ENCODE data around the gene INMT.

The INMT gene

GRCh38 chr7:30754315-30754877 is 2.5 kb downstream of the INMT start:
- H2AFZ ChIP-seq (ENCODE audit: low read depth, low read length), result no peak overlapping the region
- H3K4me2 ChIP-seq (ENCODE audit: low read length), result no peak overlapping the region
- no peaks in the 10 kb centered on the region for H3K79me2 ChIP-seq (ENCODE audit: low read length)
- no peaks in the 10 kb centered on the region for H3K27me3 ChIP-seq (ENCODE audit: low read depth, low read length)
- H3K4me1 ChIP-seq (ENCODE audit: low read length), result peaks cover 10% of the 10 kb centered on the region
- no peaks in the 10 kb centered on the region for H4K20me1 ChIP-seq (ENCODE audit: insufficient read depth, low read length)
- no peaks in the 10 kb centered on the region for H3K9me3 ChIP-seq (ENCODE audit: insufficient read depth, low read length)
- no peak overlapping the region for H3K9ac ChIP-seq (ENCODE audit: low read length)
- H3K36me3 ChIP-seq (replicated peaks; ENCODE audit: low read depth, low read length), result no peaks in the 10 kb centered on the region
- H3K27ac ChIP-seq (ENCODE audit: low read length), result no peak overlapping the region
- no peak overlapping the region for H3K4me3 ChIP-seq (ENCODE audit: low read length)
- TF ChIP-seq CTCF (IDR thresholded peaks at IDR 0.05; ENCODE audit: low read depth, low read length), result no peak
- TF ChIP-seq EZH2phosphoT487 (IDR thresholded peaks at IDR 0.05; ENCODE audit: low read depth), result no peak

- peaks cover 10% of the 10 kb centered on the region for H3K4me1 ChIP-seq (ENCODE audit: low read length)
- TF ChIP-seq CTCF (IDR thresholded peaks at IDR 0.05; ENCODE audit: low read depth, low read length) (no peak), EZH2phosphoT487 (IDR thresholded peaks at IDR 0.05; ENCODE audit: low read depth) (no peak)
- no peak overlapping the region for H3K4me3 ChIP-seq (ENCODE audit: low read length)
- H3K27me3 ChIP-seq (ENCODE audit: low read depth, low read length), result no peaks in the 10 kb centered on the region
- no peak overlapping the region for H3K9ac ChIP-seq (ENCODE audit: low read length)
- H3K79me2 ChIP-seq (ENCODE audit: low read length), result no peaks in the 10 kb centered on the region
- H3K36me3 ChIP-seq (replicated peaks; ENCODE audit: low read depth, low read length), result no peaks in the 10 kb centered on the region
- H3K9me3 ChIP-seq (ENCODE audit: insufficient read depth, low read length), result no peaks in the 10 kb centered on the region
- no peak overlapping the region for H2AFZ ChIP-seq (ENCODE audit: low read depth, low read length)
- H4K20me1 ChIP-seq (ENCODE audit: insufficient read depth, low read length), result no peaks in the 10 kb centered on the region
- H3K27ac ChIP-seq (ENCODE audit: low read length), result no peak overlapping the region
- H3K4me2 ChIP-seq (ENCODE audit: low read length), result no peak overlapping the region
Measured at GRCh38 chr7:30755384-30756154, 3.6 kb downstream of the INMT start.

GRCh38 chr7:30757342-30757692 is 5.4 kb downstream of the INMT start:
- Histone ChIP-seq H3K9me3 (ENCODE audit: insufficient read depth, low read length) (no peaks in the 10 kb centered on the region), H3K9ac (ENCODE audit: low read length) (no peak overlapping the region), H3K79me2 (ENCODE audit: low read length) (no peaks in the 10 kb centered on the region), H2AFZ (ENCODE audit: low read depth, low read length) (no peak overlapping the region), H3K36me3 (replicated peaks; ENCODE audit: low read depth, low read length) (no peaks in the 10 kb centered on the region), H3K27ac (ENCODE audit: low read length) (no peak overlapping the region), H3K4me1 (ENCODE audit: low read length) (peaks cover 10% of the 10 kb centered on the region), H4K20me1 (ENCODE audit: insufficient read depth, low read length) (no peaks in the 10 kb centered on the region), H3K27me3 (ENCODE audit: low read depth, low read length) (no peaks in the 10 kb centered on the region), H3K4me2 (ENCODE audit: low read length) (no peak overlapping the region), H3K4me3 (ENCODE audit: low read length) (no peak overlapping the region)
- TF ChIP-seq EZH2phosphoT487 (IDR thresholded peaks at IDR 0.05; ENCODE audit: low read depth) (no peak), CTCF (IDR thresholded peaks at IDR 0.05; ENCODE audit: low read depth, low read length) (no peak)

- H3K4me1 ChIP-seq (ENCODE audit: low read length), result peaks cover 17% of the 10 kb centered on the region
- TF ChIP-seq CTCF (IDR thresholded peaks at IDR 0.05; ENCODE audit: low read depth, low read length), result no peak
- no peak for TF ChIP-seq EZH2phosphoT487 (IDR thresholded peaks at IDR 0.05; ENCODE audit: low read depth)
- H3K9ac ChIP-seq (ENCODE audit: low read length), result no peak overlapping the region
- H3K79me2 ChIP-seq (ENCODE audit: low read length), result no peaks in the 10 kb centered on the region
- H3K9me3 ChIP-seq (ENCODE audit: insufficient read depth, low read length), result no peaks in the 10 kb centered on the region
- no peak overlapping the region for H3K4me3 ChIP-seq (ENCODE audit: low read length)
- no peak overlapping the region for H3K27ac ChIP-seq (ENCODE audit: low read length)
- H3K36me3 ChIP-seq (replicated peaks; ENCODE audit: low read depth, low read length), result no peaks in the 10 kb centered on the region
- H4K20me1 ChIP-seq (ENCODE audit: insufficient read depth, low read length), result no peaks in the 10 kb centered on the region
- no peaks in the 10 kb centered on the region for H3K27me3 ChIP-seq (ENCODE audit: low read depth, low read length)
- H2AFZ ChIP-seq (ENCODE audit: low read depth, low read length), result no peak overlapping the region
- H3K4me2 ChIP-seq (ENCODE audit: low read length), result no peak overlapping the region
Measured at GRCh38 chr7:30760514-30761213, 8.7 kb downstream of the INMT start.

Data from OCI-LY3 (cell line).